GM12873 (cell line): ENCODE measurements around the gene GOLGA6C.
"Not testable (repeated sequence)": the region's sequence is repeated elsewhere in the genome, so short reads cannot be mapped to it uniquely, and the experiment has no call there.

Experiments
- TF ChIP-seq, protein P1 (sequence below): IDR thresholded peaks from 2 replicates; pipeline ENCODE4 v1.5.1; 2012; ENCODE audit warnings: low read depth, mild to moderate bottlenecking, moderate library complexity, low read length, control low read depth; ENCODE audit not compliant: insufficient read depth; ENCODE audit errors: missing control alignments

Gene GOLGA6C, protein sequence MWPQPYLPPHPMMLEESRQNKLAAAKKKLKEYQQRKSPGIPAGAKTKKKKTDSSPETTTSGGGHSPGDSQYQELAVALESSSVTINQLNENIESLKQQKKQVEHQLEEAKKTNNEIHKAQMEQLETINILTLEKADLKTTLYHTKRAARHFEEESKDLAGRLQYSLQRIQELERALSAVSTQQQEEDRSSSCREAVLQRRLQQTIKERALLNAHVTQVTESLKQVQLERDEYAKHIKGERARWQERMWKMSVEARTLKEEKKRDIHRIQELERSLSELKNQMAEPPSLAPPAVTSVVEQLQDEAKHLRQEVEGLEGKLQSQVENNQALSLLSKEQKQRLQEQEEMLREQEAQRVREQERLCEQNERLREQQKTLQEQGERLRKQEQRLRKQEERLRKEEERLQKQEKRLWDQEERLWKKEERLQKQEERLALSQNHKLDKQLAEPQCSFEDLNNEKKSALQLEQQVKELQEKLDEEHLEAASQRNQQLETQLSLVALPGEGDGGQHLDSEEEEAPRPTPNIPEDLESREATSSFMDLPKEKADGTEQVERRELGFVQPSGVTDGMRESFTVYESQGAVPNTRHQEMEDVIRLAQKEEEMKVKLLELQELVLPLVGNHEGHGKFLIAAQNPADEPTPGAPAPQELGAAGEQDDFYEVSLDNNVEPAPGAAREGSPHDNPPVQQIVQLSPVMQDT

DNA sequence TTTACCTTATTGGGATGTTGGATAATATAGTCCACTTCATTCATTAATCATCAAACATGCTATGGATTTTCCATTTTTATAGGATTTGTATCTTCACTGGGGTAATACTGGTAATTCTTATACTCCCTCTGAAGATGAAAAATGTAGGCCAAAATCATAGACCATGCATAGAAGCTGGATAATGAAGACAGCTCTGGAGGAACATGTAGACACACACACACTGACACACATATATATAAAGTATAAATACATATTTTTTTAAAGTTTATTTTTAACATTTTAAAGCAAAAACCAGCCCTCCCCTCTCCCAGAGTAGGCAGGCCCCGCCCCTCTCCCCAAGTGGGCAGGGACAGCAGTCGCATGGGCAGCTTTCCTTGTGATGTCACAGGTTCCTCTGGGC lies at the start of gene GOLGA6C:
GOLGA6C (plus strand) TSS at position 301 of the 400 bp plus-strand sequence. CDS start 265 bp downstream, outside the sequence.
- TF ChIP-seq, protein P1, sequence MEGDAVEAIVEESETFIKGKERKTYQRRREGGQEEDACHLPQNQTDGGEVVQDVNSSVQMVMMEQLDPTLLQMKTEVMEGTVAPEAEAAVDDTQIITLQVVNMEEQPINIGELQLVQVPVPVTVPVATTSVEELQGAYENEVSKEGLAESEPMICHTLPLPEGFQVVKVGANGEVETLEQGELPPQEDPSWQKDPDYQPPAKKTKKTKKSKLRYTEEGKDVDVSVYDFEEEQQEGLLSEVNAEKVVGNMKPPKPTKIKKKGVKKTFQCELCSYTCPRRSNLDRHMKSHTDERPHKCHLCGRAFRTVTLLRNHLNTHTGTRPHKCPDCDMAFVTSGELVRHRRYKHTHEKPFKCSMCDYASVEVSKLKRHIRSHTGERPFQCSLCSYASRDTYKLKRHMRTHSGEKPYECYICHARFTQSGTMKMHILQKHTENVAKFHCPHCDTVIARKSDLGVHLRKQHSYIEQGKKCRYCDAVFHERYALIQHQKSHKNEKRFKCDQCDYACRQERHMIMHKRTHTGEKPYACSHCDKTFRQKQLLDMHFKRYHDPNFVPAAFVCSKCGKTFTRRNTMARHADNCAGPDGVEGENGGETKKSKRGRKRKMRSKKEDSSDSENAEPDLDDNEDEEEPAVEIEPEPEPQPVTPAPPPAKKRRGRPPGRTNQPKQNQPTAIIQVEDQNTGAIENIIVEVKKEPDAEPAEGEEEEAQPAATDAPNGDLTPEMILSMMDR = not testable (repeated sequence)

DNA sequence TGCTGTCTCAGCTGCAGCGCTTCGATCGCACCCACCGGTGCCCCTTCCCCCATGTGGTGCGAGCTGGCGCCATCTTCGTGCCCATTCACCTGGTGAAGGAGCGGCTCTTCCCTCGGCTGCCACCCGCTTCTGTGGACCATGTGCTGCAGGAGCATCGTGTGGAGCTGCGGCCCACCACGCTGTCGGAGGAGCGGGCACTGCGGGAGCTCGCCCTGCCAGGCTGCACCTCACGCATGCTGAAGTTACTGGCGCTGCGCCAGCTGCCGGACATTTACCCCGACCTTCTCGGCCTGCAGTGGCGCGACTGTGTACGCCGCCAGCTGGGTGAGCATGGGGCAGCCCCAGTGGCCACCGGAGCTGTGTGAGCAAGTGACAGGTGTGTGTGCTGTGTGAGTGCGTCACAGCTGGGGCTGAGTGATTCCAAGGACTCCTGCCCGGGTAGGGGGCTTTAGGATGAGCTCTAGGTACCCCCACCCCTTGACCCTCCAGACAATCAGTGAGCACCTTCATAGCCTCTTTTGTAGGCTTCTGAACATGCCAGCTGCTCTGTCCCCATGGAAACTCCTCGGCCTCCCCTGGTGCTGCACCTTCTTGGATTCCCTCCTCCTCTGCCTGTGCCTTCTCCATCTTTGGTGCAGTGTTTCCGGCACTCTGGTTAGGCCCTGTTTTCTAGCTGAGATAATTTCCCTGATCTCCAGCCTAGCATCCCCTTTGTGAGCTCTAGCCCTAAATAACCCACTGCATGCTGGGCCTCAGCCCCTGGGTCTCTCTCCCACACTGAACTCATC lies 49.4 kb upstream of the GOLGA6C start:
- TF ChIP-seq, protein P1 = no peak

DNA sequence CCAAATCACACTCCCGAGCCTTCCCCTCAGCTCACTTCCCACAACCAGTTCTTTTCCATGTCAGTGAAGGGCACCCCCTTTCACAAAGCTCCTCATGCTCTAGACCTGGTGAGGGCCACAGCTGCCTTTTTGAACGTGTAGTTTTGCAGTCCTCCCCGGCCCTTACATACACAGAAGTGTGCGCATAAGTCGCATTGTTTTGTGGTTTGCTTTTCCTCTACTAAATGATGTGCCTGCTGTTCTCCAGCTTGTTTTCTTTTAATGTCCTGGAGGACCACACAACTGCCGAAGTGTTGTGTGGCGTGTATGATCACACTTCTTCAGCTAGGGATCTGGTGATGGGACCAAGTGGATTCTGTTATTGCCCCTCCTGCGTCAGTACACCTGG lies 48.9 kb upstream of the GOLGA6C start:
- TF ChIP-seq, protein P1 = no peak

DNA sequence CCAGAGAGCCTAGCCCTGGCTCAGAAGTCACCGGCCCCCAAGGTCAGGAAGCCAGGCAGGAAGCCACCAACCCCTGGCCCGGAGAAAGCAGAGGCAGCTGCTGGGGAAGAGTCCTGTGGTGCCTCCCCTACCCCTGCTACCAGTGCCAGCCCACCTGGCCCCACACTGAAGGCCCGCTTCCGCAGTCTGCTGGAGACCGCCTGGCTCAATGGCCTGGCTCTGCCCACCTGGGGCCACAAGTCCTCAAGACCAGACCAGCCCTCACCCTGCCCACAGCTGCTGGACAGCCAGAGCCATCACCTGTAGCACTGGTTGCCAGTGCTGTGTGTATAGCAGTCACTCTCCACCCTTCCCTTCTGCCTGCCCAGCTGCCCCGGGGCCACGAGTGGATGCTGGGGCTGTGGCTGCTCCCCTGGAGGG lies 47.3 kb upstream of the GOLGA6C start:
- TF ChIP-seq, protein P1 = no peak

DNA sequence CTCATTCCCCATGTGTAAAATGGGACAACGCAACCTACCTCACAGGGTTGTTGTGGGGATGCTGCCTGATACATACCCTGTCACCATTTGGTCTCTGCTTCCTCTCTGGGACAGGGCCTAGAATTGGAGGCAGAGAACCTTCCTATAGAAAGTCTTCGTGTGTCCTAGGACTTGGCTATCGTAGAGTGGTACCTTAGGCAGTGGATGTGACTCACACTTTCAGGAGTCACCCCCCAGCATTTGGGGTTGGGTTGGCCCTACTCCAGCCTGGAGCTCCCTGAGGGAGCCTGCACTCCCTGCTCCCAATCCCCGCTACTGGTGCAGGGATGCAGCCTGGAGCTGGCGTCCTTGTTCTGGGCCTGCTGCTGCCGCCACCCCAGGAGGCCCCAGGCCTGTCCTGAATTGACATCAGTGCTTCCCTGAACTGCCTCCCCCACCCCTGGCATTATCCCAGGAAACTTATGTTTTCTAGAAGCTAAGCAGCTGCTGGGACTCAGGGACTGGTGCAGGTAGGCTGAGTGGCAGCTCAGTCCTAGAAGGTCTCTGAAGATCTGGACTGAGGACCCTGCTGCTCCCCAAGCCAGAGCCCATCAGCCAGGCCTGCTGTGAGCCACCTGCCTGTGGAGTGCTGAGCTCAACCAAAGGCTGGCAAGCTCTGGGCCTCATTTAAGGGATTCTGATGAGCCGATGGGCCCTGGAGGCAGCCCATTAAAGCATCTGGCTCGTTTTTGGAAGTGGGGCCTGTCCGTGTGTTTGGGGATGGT lies 46.5 kb upstream of the GOLGA6C start:
- TF ChIP-seq, protein P1 = no peak

DNA sequence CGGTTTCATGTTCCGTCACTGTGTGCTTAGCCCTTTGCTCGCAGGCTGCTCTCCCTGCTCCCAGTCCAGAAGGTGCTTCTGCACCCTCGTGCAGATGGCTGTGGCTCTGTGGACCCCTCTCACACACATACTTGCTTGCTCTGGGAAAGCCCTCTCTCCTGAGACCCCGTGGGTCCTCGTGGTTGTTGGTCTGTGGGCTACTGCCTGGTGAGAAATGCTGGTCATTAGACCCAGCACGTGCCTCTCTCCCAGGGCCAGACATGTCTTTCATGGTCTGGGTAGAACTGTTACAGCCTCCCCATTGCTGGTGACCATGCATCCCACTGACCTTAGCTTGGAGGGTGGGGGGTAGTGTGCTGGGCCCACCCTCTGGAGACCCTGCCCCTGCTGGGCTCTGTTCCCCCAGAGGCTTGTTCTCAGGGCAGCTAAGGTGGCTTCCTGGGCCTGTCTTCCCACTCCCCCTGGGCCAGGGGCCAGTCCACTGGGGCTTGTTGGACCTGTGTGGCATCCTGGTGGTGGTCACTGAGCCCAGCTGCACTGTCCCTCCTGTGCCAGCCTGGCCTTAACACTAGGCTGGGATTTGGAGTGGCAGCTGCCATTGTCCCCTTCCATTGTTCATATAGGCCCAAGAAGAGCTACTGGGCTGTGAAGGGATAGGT lies 45.8 kb upstream of the GOLGA6C start:
- TF ChIP-seq, protein P1 = no peak
